HepG2 (cell line): ENCODE data around the gene CCDC38. TPM values are rescaled to one million over a fixed set of nuclear protein-coding genes. Genes with fewer than 3 reads are reported as not detected.

Source experiments
- ZKSCAN8 ChIP-seq: IDR thresholded peaks from 2 replicates; pipeline ENCODE4 v1.6.1; 2016; ENCODE audit warnings: borderline replicate concordance, missing genetic modification reagents, missing compliant biosample characterization
- polyA plus RNA-seq, 8 experiments: library from polyadenylated mRNA; depleted of rRNA in 3 of 8; stranded (reverse) in 7 of 8; unstranded in 1 of 8; fragments of >200 nt; fragmentation: Illumina TruSeq in 4 of 8; extraction: Trizol in 4 of 8; gene quantifications; 2 replicates each; pipeline versions ENCODE4 v1.2.1 to v1.2.3, GENCODE V29; 2011 to 2016; ENCODE audit warnings: low read depth in 4 of 8, missing spikeins in 1 of 8, mixed read lengths in 1 of 8; ENCODE audit not compliant: insufficient read depth in 1 of 8
- total RNA-seq, 5 experiments: library from RNA; depleted of rRNA; stranded (reverse); fragments of >200 nt; fragmentation: Illumina TruSeq; extraction: Trizol; gene quantifications; 2 replicates each; pipeline ENCODE4 v1.2.3, GENCODE V29; 2016; ENCODE audit warnings: low read depth in 1 of 5
- TF ChIP-seq, protein P1 (sequence below): sonication (generic); formaldehyde crosslinking; IDR thresholded peaks from 2 replicates; pipeline ENCODE4 v1.5.0; 2020; ENCODE audit warnings: missing genetic modification reagents
- TF ChIP-seq, protein P2 (sequence below): IDR thresholded peaks from 2 replicates; pipeline ENCODE4 v1.6.1; 2012; ENCODE audit warnings: low read length, improper control_type of control experiment
- TF ChIP-seq, protein P3 (sequence below): sonication (generic); formaldehyde crosslinking; IDR thresholded peaks from 2 replicates; pipeline ENCODE4 v1.5.0; 2020; ENCODE audit warnings: mild to moderate bottlenecking, missing genetic modification reagents, borderline replicate concordance
- TF ChIP-seq, protein P4 (sequence below): sonication (generic); formaldehyde crosslinking; conservative IDR thresholded peaks from 2 replicates; pipeline ENCODE4 v1.8.1; 2023; ENCODE audit warnings: missing genetic modification reagents

CCDC38 gene
- total and polyA plus RNA-seq, 2 of the 13 experiments (the other 11 are each of a cell fraction or from before 2014, with no cell fraction given) = 0.24 to 0.32 TPM

DNA sequence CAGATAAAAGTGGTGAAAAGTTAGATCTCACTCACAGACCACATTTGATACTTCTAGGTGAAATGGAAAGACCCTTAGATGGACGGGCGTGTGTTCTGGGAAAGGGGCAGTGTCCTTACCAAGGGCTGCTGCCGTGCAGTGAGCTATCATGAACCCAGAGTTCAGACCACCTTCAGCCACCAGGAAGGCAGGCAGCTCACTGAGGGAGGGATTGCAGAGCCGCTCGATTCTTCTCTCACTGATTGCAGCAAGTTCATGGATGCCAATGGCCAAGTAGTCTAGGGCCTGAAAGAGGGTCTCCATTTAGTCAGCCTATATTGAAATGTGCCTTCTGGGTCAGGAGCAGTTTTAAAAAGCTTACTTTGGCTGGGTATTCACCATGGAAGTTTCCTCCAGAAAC is 38.0 kb upstream of the CCDC38 start (continued):
- TF ChIP-seq, protein P1, sequence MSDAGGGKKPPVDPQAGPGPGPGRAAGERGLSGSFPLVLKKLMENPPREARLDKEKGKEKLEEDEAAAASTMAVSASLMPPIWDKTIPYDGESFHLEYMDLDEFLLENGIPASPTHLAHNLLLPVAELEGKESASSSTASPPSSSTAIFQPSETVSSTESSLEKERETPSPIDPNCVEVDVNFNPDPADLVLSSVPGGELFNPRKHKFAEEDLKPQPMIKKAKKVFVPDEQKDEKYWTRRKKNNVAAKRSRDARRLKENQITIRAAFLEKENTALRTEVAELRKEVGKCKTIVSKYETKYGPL (CRISPR knock-in tag) = no peak
- TF ChIP-seq ZKSCAN8 (CRISPR knock-in tag) = no peak
- TF ChIP-seq, protein P2, sequence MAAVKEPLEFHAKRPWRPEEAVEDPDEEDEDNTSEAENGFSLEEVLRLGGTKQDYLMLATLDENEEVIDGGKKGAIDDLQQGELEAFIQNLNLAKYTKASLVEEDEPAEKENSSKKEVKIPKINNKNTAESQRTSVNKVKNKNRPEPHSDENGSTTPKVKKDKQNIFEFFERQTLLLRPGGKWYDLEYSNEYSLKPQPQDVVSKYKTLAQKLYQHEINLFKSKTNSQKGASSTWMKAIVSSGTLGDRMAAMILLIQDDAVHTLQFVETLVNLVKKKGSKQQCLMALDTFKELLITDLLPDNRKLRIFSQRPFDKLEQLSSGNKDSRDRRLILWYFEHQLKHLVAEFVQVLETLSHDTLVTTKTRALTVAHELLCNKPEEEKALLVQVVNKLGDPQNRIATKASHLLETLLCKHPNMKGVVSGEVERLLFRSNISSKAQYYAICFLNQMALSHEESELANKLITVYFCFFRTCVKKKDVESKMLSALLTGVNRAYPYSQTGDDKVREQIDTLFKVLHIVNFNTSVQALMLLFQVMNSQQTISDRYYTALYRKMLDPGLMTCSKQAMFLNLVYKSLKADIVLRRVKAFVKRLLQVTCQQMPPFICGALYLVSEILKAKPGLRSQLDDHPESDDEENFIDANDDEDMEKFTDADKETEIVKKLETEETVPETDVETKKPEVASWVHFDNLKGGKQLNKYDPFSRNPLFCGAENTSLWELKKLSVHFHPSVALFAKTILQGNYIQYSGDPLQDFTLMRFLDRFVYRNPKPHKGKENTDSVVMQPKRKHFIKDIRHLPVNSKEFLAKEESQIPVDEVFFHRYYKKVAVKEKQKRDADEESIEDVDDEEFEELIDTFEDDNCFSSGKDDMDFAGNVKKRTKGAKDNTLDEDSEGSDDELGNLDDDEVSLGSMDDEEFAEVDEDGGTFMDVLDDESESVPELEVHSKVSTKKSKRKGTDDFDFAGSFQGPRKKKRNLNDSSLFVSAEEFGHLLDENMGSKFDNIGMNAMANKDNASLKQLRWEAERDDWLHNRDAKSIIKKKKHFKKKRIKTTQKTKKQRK = no peak
- TF ChIP-seq, protein P3, sequence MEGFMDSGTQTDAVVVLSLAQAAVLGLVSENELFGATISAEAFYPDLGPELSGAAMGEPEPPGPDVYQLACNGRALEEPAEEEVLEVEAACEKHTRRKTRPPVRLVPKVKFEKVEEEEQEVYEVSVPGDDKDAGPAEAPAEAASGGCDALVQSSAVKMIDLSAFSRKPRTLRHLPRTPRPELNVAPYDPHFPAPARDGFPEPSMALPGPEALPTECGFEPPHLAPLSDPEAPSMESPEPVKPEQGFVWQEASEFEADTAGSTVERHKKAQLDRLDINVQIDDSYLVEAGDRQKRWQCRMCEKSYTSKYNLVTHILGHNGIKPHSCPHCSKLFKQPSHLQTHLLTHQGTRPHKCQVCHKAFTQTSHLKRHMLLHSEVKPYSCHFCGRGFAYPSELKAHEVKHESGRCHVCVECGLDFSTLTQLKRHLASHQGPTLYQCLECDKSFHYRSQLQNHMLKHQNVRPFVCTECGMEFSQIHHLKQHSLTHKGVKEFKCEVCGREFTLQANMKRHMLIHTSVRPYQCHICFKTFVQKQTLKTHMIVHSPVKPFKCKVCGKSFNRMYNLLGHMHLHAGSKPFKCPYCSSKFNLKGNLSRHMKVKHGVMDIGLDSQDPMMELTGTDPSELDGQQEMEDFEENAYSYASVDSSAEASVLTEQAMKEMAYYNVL (CRISPR knock-in tag) = no peak
- TF ChIP-seq, protein P4, sequence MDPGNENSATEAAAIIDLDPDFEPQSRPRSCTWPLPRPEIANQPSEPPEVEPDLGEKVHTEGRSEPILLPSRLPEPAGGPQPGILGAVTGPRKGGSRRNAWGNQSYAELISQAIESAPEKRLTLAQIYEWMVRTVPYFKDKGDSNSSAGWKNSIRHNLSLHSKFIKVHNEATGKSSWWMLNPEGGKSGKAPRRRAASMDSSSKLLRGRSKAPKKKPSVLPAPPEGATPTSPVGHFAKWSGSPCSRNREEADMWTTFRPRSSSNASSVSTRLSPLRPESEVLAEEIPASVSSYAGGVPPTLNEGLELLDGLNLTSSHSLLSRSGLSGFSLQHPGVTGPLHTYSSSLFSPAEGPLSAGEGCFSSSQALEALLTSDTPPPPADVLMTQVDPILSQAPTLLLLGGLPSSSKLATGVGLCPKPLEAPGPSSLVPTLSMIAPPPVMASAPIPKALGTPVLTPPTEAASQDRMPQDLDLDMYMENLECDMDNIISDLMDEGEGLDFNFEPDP (CRISPR knock-in tag) = no peak
